ENCODE results near the gene PCSK4. TPM values are rescaled to one million over a fixed set of nuclear protein-coding genes. Genes with fewer than 3 reads are reported as not detected.

Gene PCSK4
- total and polyA plus RNA-seq, 2 donors (not counting 3 experiments of a cell fraction or from before 2014, with no cell fraction given), result 1.2 to 1.7 TPM

- ChIA-PET CTCF (interaction anchor here (0.6 to 1.3 kb wide), 7 partner anchors 11 to 234 kb away, joined by 3 to 5 read pairs (median 4); no protein-coding TSS in a partner anchor), POLR2A (interaction anchor here (0.6 kb wide), 1 partner anchor 23 kb away, joined by 9 read pairs; the partner anchor contains the start of gene REEP6)
- FAIRE-seq (no peak), DNase-seq (ENCODE audit: low read depth, low spot score) (no peak)
- no peak overlapping the region for H3K4me3 ChIP-seq (replicated peaks in 1 of 3; ENCODE audit: insufficient read depth in 1 of 3, low read depth in 1 of 3, low read length in 3 of 3)
- H3K27ac ChIP-seq (ENCODE audit: insufficient read depth, low read depth, low read length), result no peak overlapping the region
- H2AFZ ChIP-seq (ENCODE audit: low read depth, low read length), result no peak overlapping the region
- H3K79me2 ChIP-seq (ENCODE audit: control insufficient read depth, insufficient read depth, low read length), result no peaks in the 10 kb centered on the region
- no peak overlapping the region for H3K4me2 ChIP-seq (ENCODE audit: insufficient read depth, low read length)
- TF ChIP-seq POLR2A (IDR thresholded peaks at IDR 0.05; ENCODE audit: low read depth, low read length), result no peak
- no peak for TF ChIP-seq MAX (IDR thresholded peaks at IDR 0.05; ENCODE audit: insufficient read depth, insufficient read length)
- TF ChIP-seq CTCF (IDR thresholded peaks at IDR 0.05; ENCODE audit: extremely low read depth in 1 of 2, insufficient read depth in 1 of 2, low read depth in 1 of 2, low read length in 2 of 2), result no peak
- TF ChIP-seq POLR2AphosphoS5 (IDR thresholded peaks at IDR 0.05; ENCODE audit: insufficient read depth, low read depth, low read length), result no peak
- TF ChIP-seq JUN (IDR thresholded peaks at IDR 0.05; ENCODE audit: borderline replicate concordance, insufficient read depth, insufficient read length, low read depth), result no peak
- no peak for TF ChIP-seq EZH2 (IDR thresholded peaks at IDR 0.05; ENCODE audit: borderline replicate concordance, low read depth, low read length, severe bottlenecking)
- no peak for TF ChIP-seq FOS (IDR thresholded peaks at IDR 0.05; ENCODE audit: borderline replicate concordance, insufficient read depth, low read length)
- no peak for TF ChIP-seq GATA2 (IDR thresholded peaks at IDR 0.05; ENCODE audit: insufficient read depth, insufficient read length, low read depth, low read length)
- no peak for TF ChIP-seq MYC (IDR thresholded peaks at IDR 0.05; ENCODE audit: low read depth, low read length)
- BruUV-seq (replicated peaks), result no TSS peak
- H3K9me3 ChIP-seq (replicated peaks; ENCODE audit: control insufficient read depth, insufficient read depth, low read length), result no peaks in the 10 kb centered on the region
- no peaks in the 10 kb centered on the region for H4K20me1 ChIP-seq (replicated peaks; ENCODE audit: control insufficient read depth, extremely low read depth, insufficient read depth, low read length)
- intact Hi-C loops (cut with micrococcal nuclease) (loop anchor here (5.0 kb wide), 1 partner anchor 232 kb away; no protein-coding TSS in a partner anchor), dilution Hi-C loops (cut with MboI; ENCODE audit: extremely low pct_ligation_motif_present, low sequenced_read_pairs) (no loop called here)
- H3K36me3 ChIP-seq (ENCODE audit: control insufficient read depth in 2 of 2, extremely low read depth in 1 of 2, insufficient read depth in 2 of 2, low read length in 2 of 2), result no peaks in the 10 kb centered on the region
- no peaks in the 10 kb centered on the region for H3K4me1 ChIP-seq (ENCODE audit: control insufficient read depth, extremely low read depth, insufficient read depth, low read length)
- peaks cover 5 to 8% of the 10 kb centered on the region in 2 experiments for H3K27me3 ChIP-seq (ENCODE audit: control insufficient read depth in 2 of 2, insufficient read depth in 2 of 2, low read length in 2 of 2)
- no peaks in the 10 kb centered on the region for H3K9me1 ChIP-seq (replicated peaks; ENCODE audit: control insufficient read depth, extremely low read depth, insufficient read depth, low read length)
- no peak overlapping the region for H3K9ac ChIP-seq (replicated peaks; ENCODE audit: extremely low read depth, insufficient read depth, low read length)
Observed at GRCh38 chr19:1514295-1514661, 24.1 kb upstream of the PCSK4 start.

Data from endothelial cell of umbilical vein (primary cell).